GM12872 (cell line): ENCODE results near the gene COL25A1.

Source experiments
- TF ChIP-seq, protein P1 (sequence below): IDR thresholded peaks from 3 replicates; pipeline ENCODE4 v1.5.1; 2011; ENCODE audit warnings: low read depth, mild to moderate bottlenecking, low read length, moderate library complexity; ENCODE audit not compliant: insufficient read depth

COL25A1 gene

DNA sequence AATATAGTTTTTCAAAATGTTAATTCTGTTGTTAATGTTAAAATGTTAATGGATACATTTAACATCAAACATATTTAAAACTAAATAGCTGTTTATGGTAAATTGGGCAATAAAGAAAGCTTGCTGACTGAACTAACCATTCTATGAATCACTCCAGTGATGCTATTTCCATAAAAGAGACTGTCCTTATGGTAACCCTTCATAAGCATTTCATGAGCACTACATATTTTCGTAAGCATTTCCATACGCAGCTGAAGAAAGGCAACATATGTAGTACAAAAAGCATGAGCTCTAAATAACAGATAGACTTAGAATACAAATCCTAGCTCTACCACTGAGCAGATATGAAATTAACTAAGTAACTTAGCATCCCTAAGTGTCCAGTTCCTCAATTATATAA, 188.9 kb downstream of the COL25A1 start:
- TF ChIP-seq, protein P1, sequence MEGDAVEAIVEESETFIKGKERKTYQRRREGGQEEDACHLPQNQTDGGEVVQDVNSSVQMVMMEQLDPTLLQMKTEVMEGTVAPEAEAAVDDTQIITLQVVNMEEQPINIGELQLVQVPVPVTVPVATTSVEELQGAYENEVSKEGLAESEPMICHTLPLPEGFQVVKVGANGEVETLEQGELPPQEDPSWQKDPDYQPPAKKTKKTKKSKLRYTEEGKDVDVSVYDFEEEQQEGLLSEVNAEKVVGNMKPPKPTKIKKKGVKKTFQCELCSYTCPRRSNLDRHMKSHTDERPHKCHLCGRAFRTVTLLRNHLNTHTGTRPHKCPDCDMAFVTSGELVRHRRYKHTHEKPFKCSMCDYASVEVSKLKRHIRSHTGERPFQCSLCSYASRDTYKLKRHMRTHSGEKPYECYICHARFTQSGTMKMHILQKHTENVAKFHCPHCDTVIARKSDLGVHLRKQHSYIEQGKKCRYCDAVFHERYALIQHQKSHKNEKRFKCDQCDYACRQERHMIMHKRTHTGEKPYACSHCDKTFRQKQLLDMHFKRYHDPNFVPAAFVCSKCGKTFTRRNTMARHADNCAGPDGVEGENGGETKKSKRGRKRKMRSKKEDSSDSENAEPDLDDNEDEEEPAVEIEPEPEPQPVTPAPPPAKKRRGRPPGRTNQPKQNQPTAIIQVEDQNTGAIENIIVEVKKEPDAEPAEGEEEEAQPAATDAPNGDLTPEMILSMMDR: no peak

DNA sequence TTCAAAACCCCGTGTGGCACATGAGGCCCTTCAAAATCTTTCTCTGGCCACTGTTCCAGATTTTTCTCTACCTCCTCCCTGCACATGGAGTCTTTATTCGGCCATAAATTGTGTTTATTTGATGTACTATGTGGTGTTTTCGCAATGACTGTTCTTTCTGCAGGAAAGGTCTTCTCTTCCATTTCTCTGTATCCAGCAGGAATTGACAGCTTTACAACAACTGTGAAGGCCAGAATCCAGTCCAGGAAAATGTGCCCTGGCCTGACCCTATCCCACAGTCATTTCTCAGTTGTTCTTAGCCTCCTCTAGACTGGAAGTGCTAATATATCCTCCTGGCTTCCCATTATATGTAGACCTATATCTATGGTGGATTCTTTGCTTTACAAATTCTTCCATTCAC, 191.4 kb downstream of the COL25A1 start:
- TF ChIP-seq, protein P1: no peak

DNA sequence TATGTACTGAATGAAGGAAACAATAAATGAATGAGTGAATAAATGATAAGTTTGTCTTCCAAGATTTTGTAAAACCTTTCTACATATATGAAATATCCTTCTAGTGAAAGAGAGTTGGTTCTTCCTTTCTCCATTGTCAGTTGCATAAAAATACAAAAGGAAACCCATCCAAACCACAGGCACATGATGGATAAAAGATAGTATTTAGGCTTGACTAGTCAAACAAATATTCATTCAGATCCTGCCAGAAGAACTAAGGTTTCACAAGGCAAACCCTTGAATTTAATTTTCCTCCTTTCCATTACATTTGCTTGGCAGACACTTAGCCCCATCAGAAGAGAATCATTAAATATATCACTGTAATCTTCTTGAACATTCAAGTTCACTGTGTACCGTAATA, 208.4 kb downstream of the COL25A1 start:
- TF ChIP-seq, protein P1: no peak

DNA sequence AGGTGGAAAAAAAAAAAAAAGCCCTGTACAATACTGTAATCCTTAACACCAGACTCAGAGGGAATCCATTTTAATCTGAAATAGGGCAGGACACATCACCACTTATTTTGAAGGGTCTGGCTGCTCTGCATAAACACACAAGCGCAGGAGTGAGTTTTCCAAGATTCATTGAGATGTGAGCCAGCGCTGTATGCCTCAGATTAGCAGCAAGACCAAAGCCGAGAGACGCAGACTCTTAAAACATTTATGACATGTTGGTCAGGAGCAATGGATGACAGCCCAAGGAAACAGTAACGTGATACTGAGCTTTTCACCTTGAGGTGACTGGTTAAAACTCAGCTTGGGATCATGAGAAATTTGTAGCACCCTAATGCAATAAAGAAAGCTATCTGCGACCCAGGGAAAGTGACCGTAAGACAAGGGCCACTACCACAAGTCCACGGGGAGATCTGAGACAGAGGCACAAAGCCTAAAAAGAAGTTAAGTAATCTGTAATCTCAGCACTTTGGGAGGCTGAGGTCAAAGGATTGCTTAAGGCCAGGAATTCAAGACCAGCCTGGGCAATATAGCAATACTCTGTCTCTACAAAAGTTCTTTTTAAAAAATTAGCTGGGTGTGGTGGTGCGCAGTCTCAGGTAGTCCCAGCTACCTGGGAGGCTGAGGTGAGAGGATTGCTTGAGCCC, 210.6 kb downstream of the COL25A1 start:
- TF ChIP-seq, protein P1: no peak

DNA sequence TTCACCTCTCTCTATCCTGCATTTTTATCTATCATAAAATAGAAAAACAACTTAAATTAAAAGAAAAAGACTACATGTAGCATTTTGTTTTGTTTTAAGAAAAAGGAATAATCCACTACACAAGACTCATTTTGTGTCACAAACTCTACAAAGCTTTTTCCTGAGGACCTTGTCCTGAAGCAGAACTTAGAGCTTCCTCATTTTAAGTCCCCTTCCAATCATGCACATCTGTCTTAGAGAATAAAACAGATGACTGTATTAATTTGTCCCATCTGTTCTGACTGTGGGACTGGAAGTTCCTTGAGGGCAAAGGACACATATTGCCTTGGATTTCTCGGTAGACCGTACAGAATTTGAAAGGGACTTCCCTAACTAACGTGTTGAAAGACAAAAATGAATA, 218.5 kb downstream of the COL25A1 start:
- TF ChIP-seq, protein P1: no peak

DNA sequence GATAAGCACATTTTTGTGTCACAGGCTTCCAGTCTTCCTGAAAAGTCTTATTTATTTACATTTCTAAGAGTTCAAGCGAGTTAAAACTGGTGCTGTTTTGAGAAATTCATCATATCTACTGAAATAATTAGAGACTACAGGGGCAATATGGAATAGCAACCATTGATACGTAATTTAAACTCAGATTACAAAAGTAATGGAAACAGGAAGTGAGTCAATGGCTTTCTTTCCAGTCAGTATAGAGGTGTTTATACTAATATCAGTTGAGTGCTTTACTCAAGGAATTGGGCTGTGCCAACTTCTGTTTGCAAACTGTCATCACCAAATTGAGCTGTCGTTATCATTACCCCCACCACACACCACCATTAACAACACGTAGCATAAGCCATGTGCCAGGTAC, 222.7 kb downstream of the COL25A1 start:
- TF ChIP-seq, protein P1: no peak

DNA sequence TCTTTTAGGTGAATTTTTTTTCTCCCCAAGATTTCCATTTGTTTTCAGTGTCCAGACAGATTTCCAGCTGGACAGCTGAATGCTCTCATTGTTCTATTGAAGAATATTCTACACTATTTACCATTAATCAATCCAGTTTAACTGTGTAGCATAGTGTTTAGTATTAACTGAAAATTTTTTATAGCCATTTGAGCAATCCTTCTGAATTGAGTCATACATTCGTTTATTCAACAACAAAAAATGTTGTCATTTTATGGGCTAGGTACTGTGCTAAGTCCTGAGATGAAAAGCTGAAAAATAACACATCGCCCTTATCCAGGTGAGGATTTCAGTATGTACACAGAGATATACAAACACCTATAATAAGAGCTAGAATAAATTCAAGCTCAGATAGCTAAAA, 223.3 kb downstream of the COL25A1 start:
- TF ChIP-seq, protein P1: no peak
